GM23338 (cell line): ENCODE measurements around the gene NYAP2. TPM values are rescaled to one million over a fixed set of nuclear protein-coding genes. Genes with fewer than 3 reads are reported as not detected.

Source experiments
- ATAC-seq: fragments of 200-7000 bp; cut with Tn5 transposase; 3 replicates; pipeline ENCODE4 v1.9.1; 2020
- DNase-seq: peaks from one replicate; pipeline ENCODE4 v3.0.0-alpha.2; 2015; ENCODE audit warnings: low spot score
- H2AFZ ChIP-seq: fragments of 200-600 bp; sonication (generic); 2 replicates; pipeline ENCODE4 v1.8.0; 2016; ENCODE audit warnings: antibody characterized with exemption, mild to moderate bottlenecking, moderate library complexity
- H3F3A ChIP-seq: fragments of 200-600 bp; sonication (generic); replicated peaks from 2 replicates; pipeline ENCODE4 v1.8.0; 2017; ENCODE audit warnings: antibody characterized with exemption, mixed run types, low read depth
- H3K27ac ChIP-seq: fragments of 200-600 bp; sonication (generic); 2 replicates; pipeline ENCODE4 v1.6.1; 2016; ENCODE audit warnings: low read depth
- H3K27me3 ChIP-seq: fragments of 200-600 bp; sonication (generic); 2 replicates; pipeline ENCODE4 v1.8.0; 2016; ENCODE audit warnings: mild to moderate bottlenecking, mixed run types, moderate library complexity; ENCODE audit not compliant: insufficient read depth
- H3K36me3 ChIP-seq: fragments of 200-600 bp; sonication (generic); 2 replicates; pipeline ENCODE4 v1.8.0; 2016; ENCODE audit warnings: mild to moderate bottlenecking; ENCODE audit not compliant: insufficient read depth
- H3K4me1 ChIP-seq: fragments of 200-600 bp; sonication (generic); 2 replicates; pipeline ENCODE4 v1.8.0; 2016; ENCODE audit warnings: mild to moderate bottlenecking, moderate library complexity; ENCODE audit not compliant: insufficient read depth
- H3K4me2 ChIP-seq: fragments of 200-600 bp; sonication (generic); 2 replicates; pipeline ENCODE4 v1.7.1; 2017; ENCODE audit warnings: mixed run types
- H3K4me3 ChIP-seq: fragments of 200-600 bp; sonication (generic); 2 replicates; pipeline ENCODE4 v1.6.1; 2016; ENCODE audit warnings: mixed run types
- H3K79me2 ChIP-seq: fragments of 200-600 bp; sonication (generic); replicated peaks from 2 replicates; pipeline ENCODE4 v1.8.0; 2017; ENCODE audit warnings: mild to moderate bottlenecking; ENCODE audit not compliant: insufficient read depth
- H3K9me2 ChIP-seq: fragments of 200-600 bp; sonication (generic); 2 replicates; pipeline ENCODE4 v1.8.0; 2017; ENCODE audit not compliant: insufficient read depth
- H4K20me1 ChIP-seq: fragments of 200-600 bp; sonication (generic); replicated peaks from 2 replicates; pipeline ENCODE4 v1.8.0; 2017; ENCODE audit warnings: mild to moderate bottlenecking; ENCODE audit not compliant: insufficient read depth
- H3K27ac Mint-ChIP-seq: 2 replicates; pipeline ENCODE4 v1.8.0; 2020; ENCODE audit warnings: inconsistent platforms, mild to moderate bottlenecking, moderate library complexity, mixed read lengths
- H3K27me3 Mint-ChIP-seq: 3 replicates; pipeline ENCODE4 v1.8.0; 2022; ENCODE audit warnings: low read depth, mild to moderate bottlenecking, moderate library complexity, mixed read lengths, inconsistent platforms; ENCODE audit not compliant: insufficient read depth, poor library complexity
- H3K36me3 Mint-ChIP-seq: 3 replicates; pipeline ENCODE4 v1.8.0; 2021; ENCODE audit warnings: low read depth, mild to moderate bottlenecking, inconsistent platforms, moderate library complexity, mixed read lengths
- H3K4me1 Mint-ChIP-seq: 3 replicates; pipeline ENCODE4 v1.8.0; 2020; ENCODE audit warnings: mild to moderate bottlenecking, inconsistent platforms, mixed read lengths
- H3K4me3 Mint-ChIP-seq: 3 replicates; pipeline ENCODE4 v1.8.0; 2021; ENCODE audit warnings: moderate library complexity, mild to moderate bottlenecking, inconsistent platforms, mixed read lengths
- H3K9me3 Mint-ChIP-seq: 3 replicates; pipeline ENCODE4 v1.8.0; 2020; ENCODE audit warnings: moderate library complexity, mild to moderate bottlenecking, inconsistent platforms, mixed read lengths
- CREB1 ChIP-seq: fragments of 250-450 bp; sonication (Bioruptor Pico); IDR thresholded peaks from 2 replicates; pipeline ENCODE4 v1.5.0; 2020; ENCODE audit warnings: low read depth, mild to moderate bottlenecking, moderate library complexity
- CTCF ChIP-seq, 2 experiments: fragments of 200-600 bp in 1 of 2; sonication (generic) in 1 of 2; conservative IDR thresholded peaks; 2 replicates each; pipeline versions ENCODE4 v1.5.1 to v1.6.1; 2016 to 2017; ENCODE audit warnings: antibody characterized with exemption in 2 of 2, low read depth in 2 of 2, mild to moderate bottlenecking in 2 of 2, moderate library complexity in 1 of 2
- EZH2 ChIP-seq: fragments of 200-600 bp; sonication (generic); IDR thresholded peaks from one replicate; pipeline ENCODE4 v1.8.0; 2017; ENCODE audit warnings: antibody characterized with exemption, mild to moderate bottlenecking, low read depth; ENCODE audit not compliant: unreplicated experiment
- EZH2phosphoT487 ChIP-seq: fragments of 200-600 bp; sonication (generic); IDR thresholded peaks from one replicate; pipeline ENCODE4 v1.8.1; 2018; ENCODE audit warnings: antibody characterized with exemption; ENCODE audit not compliant: unreplicated experiment
- JUNB ChIP-seq: IDR thresholded peaks from one replicate; pipeline ENCODE4 v1.6.1; 2016; ENCODE audit warnings: antibody characterized with exemption; ENCODE audit not compliant: unreplicated experiment
- NANOG ChIP-seq: IDR thresholded peaks from 2 replicates; pipeline ENCODE4 v1.6.1; 2016; ENCODE audit warnings: antibody characterized with exemption, borderline replicate concordance
- POLR2AphosphoS5 ChIP-seq: IDR thresholded peaks from 2 replicates; pipeline ENCODE4 v1.6.1; 2016; ENCODE audit warnings: antibody characterized with exemption, low read depth
- STAT1 ChIP-seq: IDR thresholded peaks from one replicate; pipeline ENCODE4 v1.6.1; 2016; ENCODE audit warnings: antibody characterized with exemption; ENCODE audit not compliant: unreplicated experiment
- ZNF114 ChIP-seq: fragments of 250-450 bp; sonication (Bioruptor Pico); IDR thresholded peaks from 2 replicates; pipeline ENCODE4 v1.5.0; 2020; ENCODE audit warnings: mild to moderate bottlenecking, moderate library complexity
- ZNF331 ChIP-seq: fragments of 250-450 bp; sonication (Bioruptor Pico); IDR thresholded peaks from 2 replicates; pipeline ENCODE4 v1.5.0; 2020; ENCODE audit warnings: low read depth, mild to moderate bottlenecking, moderate library complexity
- ZNF462 ChIP-seq: fragments of 250-450 bp; sonication (Bioruptor Pico); IDR thresholded peaks from 2 replicates; pipeline ENCODE4 v1.5.0; 2020; ENCODE audit warnings: mild to moderate bottlenecking, moderate library complexity
- polyA plus RNA-seq: library from polyadenylated mRNA; unstranded; fragments of >200 nt; fragmentation: Nextera tagmentation; extraction: Ambion mirVana; gene quantifications from 2 replicates; pipeline ENCODE4 v1.2.1, GENCODE V29; 2016
- total RNA-seq: library from RNA; depleted of rRNA; stranded (reverse); fragments of >200 nt; shearing (Covaris generic); gene quantifications from 2 replicates; pipeline ENCODE4 v1.2.3, GENCODE V29; 2014

Gene NYAP2
- total and polyA plus RNA-seq, 2 experiments from 2014 or later: not detected

- H3K9me3 Mint-ChIP-seq: no peaks in the 10 kb centered on the region
- Histone ChIP-seq H3K4me1 (no peaks in the 10 kb centered on the region), H3K4me3 (no peak overlapping the region), H3F3A (no peaks in the 10 kb centered on the region), H3K79me2 (no peaks in the 10 kb centered on the region), H3K27ac (no peak overlapping the region), H3K36me3 (no peaks in the 10 kb centered on the region), H3K9me2 (no peaks in the 10 kb centered on the region), H3K4me2 (no peak overlapping the region), H3K27me3 (no peaks in the 10 kb centered on the region), H2AFZ (no peak overlapping the region), H4K20me1 (no peaks in the 10 kb centered on the region)
- H3K27ac Mint-ChIP-seq: no peak overlapping the region
- no peak overlapping the region for H3K4me3 Mint-ChIP-seq
- H3K27me3 Mint-ChIP-seq: no peaks in the 10 kb centered on the region
- no peak for TF ChIP-seq POLR2AphosphoS5
- TF ChIP-seq JUNB: no peak
- TF ChIP-seq CTCF (conservative IDR thresholded peaks at IDR 0.05; ENCODE audit: low read depth in 2 of 2): no peak
- no peak for TF ChIP-seq STAT1
- TF ChIP-seq EZH2phosphoT487: no peak
- TF ChIP-seq ZNF114 (CRISPR knock-in tag): no peak
- TF ChIP-seq NANOG: no peak
- no peak for TF ChIP-seq CREB1 (CRISPR knock-in tag)
- no peak for TF ChIP-seq ZNF331
- TF ChIP-seq EZH2: no peak
- TF ChIP-seq ZNF462 (CRISPR knock-in tag): no peak
- DNase-seq (no peak), ATAC-seq (no peak)
- H3K4me1 Mint-ChIP-seq: peaks cover 3% of the 10 kb centered on the region; the same call in 2 of the 3 replicates
- no peaks in the 10 kb centered on the region for H3K36me3 Mint-ChIP-seq
Measured at GRCh38 chr2:225512876-225513540, 113.5 kb downstream of the NYAP2 start.
